ENCODE data around the gene SPTAN1. TPM values are rescaled to one million over a fixed set of nuclear protein-coding genes. Genes with fewer than 3 reads are reported as not detected.

The SPTAN1 gene
- polyA plus RNA-seq, 2 of the 4 experiments (the other 2 are of a cell fraction), result 104 to 122 TPM

GRCh38 chr9:128577206-128577605, 24.8 kb downstream of the SPTAN1 start:
- Histone ChIP-seq H3K4me2 (no peak overlapping the region), H3K27ac (no peak overlapping the region), H3K4me1 (no peaks in the 10 kb centered on the region), H3K4me3 (no peak overlapping the region), H3K9me3 (no peaks in the 10 kb centered on the region)
- TF ChIP-seq GATA3 (IDR thresholded peaks at IDR 0.05; ENCODE audit: borderline replicate concordance), result no peak
- no peak for TF ChIP-seq USF2 (IDR thresholded peaks at IDR 0.05)
- no peak for TF ChIP-seq TFCP2L1 (CRISPR knock-in tag; IDR thresholded peaks at IDR 0.05)
- TF ChIP-seq CBX8 (IDR thresholded peaks at IDR 0.05), result no peak
- TF ChIP-seq EP300 (IDR thresholded peaks at IDR 0.05), result no peak
- TF ChIP-seq HES2 (IDR thresholded peaks at IDR 0.05), result no peak
- no peak for TF ChIP-seq FOSB (CRISPR knock-in tag; IDR thresholded peaks at IDR 0.05)
- TF ChIP-seq MAZ (IDR thresholded peaks at IDR 0.05; ENCODE audit: borderline replicate concordance, low read depth, low read length), result no peak
- TF ChIP-seq EHF (CRISPR knock-in tag; IDR thresholded peaks at IDR 0.05), result no peak
- no peak for TF ChIP-seq PHF8 (IDR thresholded peaks at IDR 0.05; ENCODE audit: borderline replicate concordance, low read depth)
- TF ChIP-seq POLR2AphosphoS2 (conservative IDR thresholded peaks at IDR 0.05; ENCODE audit: low read length), result no peak
- no peak for TF ChIP-seq HDAC2 (IDR thresholded peaks at IDR 0.05)
- no peak for TF ChIP-seq RNF2 (IDR thresholded peaks at IDR 0.05; ENCODE audit: borderline replicate concordance, low read depth)
- no peak for TF ChIP-seq JUNB (IDR thresholded peaks at IDR 0.05)
- no peak for TF ChIP-seq POLR2A (IDR thresholded peaks at IDR 0.05; ENCODE audit: low read length)
- TF ChIP-seq PBX3 (IDR thresholded peaks at IDR 0.05), result no peak
- ATAC-seq, result no peak
- ChIA-PET CTCF (interaction anchor here (1.1 kb wide), 1 partner anchor 20 kb away, joined by 3 read pairs; no protein-coding TSS in a partner anchor), POLR2A (no interaction called here)
- no peak for DNase-seq (ENCODE audit: low read depth in 1 of 2, low spot score in 1 of 2)
- FAIRE-seq, result no peak
- 95% methylated on average over 8 of the region's 8 CpGs for WGBS (ENCODE audit: missing lambda C conversion rate)

- no peak overlapping the region for H3K4me3 ChIP-seq
- ATAC-seq, result no peak
- H3K4me1 ChIP-seq, result no peaks in the 10 kb centered on the region
- TF ChIP-seq HMGXB4 (CRISPR knock-in tag; IDR thresholded peaks at IDR 0.05; ENCODE audit: borderline replicate concordance) (no peak), E2F6 (IDR thresholded peaks at IDR 0.05; ENCODE audit: borderline replicate concordance, low read depth) (no peak), USF2 (IDR thresholded peaks at IDR 0.05) (no peak), RARB (CRISPR knock-in tag; IDR thresholded peaks at IDR 0.05) (no peak), FOSL2 (IDR thresholded peaks at IDR 0.05) (no peak), FOSL2 (CRISPR knock-in tag; IDR thresholded peaks at IDR 0.05) (no peak), BHLHE40 (IDR thresholded peaks at IDR 0.05; ENCODE audit: low read depth, low read length) (no peak), KDM1A (IDR thresholded peaks at IDR 0.05; ENCODE audit: low read depth) (no peak), NR3C1 (IDR thresholded peaks at IDR 0.05) (no peak)
- ChIA-PET POLR2A (interaction anchor here (0.6 kb wide), 1 partner anchor 27 kb away, joined by 3 read pairs; the partner anchor contains the start of gene SPTAN1), CTCF (interaction anchor here (0.8 to 2.2 kb wide), 3 partner anchors 10 to 51 kb away, joined by 3 to 8 read pairs (median 3); no protein-coding TSS in a partner anchor)
- no peak for FAIRE-seq
- WGBS (ENCODE audit: missing lambda C conversion rate), result 86% methylated on average over 1 of the region's 1 CpG
- no peaks in the 10 kb centered on the region for H3K9me3 ChIP-seq
- H3K4me2 ChIP-seq, result no peak overlapping the region
- H3K27ac ChIP-seq, result no peak overlapping the region
- no peak for DNase-seq (ENCODE audit: low read depth in 1 of 2, low spot score in 1 of 2)
Observed at GRCh38 chr9:128579194-128579593, 26.8 kb downstream of the SPTAN1 start.

All from A549 (cell line).